ENCODE measurements around the gene SUPT3H. TPM values are rescaled to one million over a fixed set of nuclear protein-coding genes. Genes with fewer than 3 reads are reported as not detected.

The SUPT3H gene
- total RNA-seq, 2 donors from 2014 or later: 2.5 to 4.5 TPM

DNA sequence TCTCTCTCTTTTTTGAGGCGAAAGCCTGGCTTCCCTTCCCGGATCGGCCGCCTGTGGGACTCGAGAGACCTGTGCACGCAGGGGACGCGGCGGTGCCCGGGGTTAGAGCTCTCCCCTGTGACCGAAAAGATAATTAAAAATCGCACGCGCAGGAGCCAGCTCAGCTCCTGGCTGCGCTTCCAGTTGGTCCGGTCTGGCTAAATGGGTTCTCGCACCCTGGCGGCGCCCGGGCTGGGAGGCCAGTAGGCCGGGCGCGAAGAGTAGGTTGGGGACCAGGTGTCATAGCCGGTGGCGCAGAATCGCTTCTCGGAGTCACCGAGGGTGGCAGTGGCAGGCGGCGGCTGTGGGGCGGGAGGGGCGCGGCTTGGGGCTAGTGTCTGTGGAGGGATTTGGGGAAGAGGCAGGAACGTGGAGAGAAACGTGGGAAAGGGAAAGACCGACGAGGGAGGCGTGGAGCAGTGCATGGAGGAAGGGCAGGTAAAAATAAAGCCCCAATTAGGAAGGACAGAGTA lies 41.9 kb upstream of the SUPT3H start:
- Histone ChIP-seq H3K36me3 (no peaks in the 10 kb centered on the region), H3K9me3 (no peaks in the 10 kb centered on the region), H3K4me3 (peak overlapping the region; percentile 18 to 36), H3K27ac (no peak overlapping the region), H3K4me1 (peaks cover 0 to 47% of the 10 kb centered on the region in 2 donors), H3K27me3 (peaks cover 21 to 27% of the 10 kb centered on the region in 2 donors)
- TF ChIP-seq, protein P1, sequence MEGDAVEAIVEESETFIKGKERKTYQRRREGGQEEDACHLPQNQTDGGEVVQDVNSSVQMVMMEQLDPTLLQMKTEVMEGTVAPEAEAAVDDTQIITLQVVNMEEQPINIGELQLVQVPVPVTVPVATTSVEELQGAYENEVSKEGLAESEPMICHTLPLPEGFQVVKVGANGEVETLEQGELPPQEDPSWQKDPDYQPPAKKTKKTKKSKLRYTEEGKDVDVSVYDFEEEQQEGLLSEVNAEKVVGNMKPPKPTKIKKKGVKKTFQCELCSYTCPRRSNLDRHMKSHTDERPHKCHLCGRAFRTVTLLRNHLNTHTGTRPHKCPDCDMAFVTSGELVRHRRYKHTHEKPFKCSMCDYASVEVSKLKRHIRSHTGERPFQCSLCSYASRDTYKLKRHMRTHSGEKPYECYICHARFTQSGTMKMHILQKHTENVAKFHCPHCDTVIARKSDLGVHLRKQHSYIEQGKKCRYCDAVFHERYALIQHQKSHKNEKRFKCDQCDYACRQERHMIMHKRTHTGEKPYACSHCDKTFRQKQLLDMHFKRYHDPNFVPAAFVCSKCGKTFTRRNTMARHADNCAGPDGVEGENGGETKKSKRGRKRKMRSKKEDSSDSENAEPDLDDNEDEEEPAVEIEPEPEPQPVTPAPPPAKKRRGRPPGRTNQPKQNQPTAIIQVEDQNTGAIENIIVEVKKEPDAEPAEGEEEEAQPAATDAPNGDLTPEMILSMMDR (IDR thresholded peaks at IDR 0.05): peak in 1 of 2 donors; percentile 45
- no peak for DNase-seq (ENCODE audit: low spot score)

DNA sequence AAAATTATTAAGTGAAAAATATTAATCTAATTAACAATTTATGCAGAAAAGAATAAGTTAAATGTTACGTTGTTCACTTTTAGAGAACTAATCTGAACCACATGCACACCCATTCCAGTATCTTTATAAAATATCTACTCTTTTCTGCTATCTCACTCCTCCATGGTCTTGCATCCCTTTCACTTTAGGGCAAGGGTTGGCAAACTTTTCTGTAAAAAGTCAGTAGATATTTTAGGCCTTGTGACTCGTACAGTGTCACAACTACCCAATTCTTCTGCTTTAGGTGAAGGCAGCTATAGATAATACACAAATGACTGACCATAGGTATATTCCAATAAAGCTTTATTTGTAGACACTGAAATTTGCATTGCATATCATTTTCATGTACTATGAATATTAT lies 39.7 kb upstream of the SUPT3H start:
- H3K27me3 ChIP-seq: peaks cover 21% of the 10 kb centered on the region in 2 donors
- peaks cover 0 to 30% of the 10 kb centered on the region in 2 donors for H3K4me1 ChIP-seq
- no peak for DNase-seq (ENCODE audit: low spot score)
- TF ChIP-seq, protein P1 (IDR thresholded peaks at IDR 0.05): no peak
- no peak overlapping the region for H3K4me3 ChIP-seq
- H3K9me3 ChIP-seq: no peaks in the 10 kb centered on the region
- H3K27ac ChIP-seq: no peak overlapping the region
- H3K36me3 ChIP-seq: no peaks in the 10 kb centered on the region

DNA sequence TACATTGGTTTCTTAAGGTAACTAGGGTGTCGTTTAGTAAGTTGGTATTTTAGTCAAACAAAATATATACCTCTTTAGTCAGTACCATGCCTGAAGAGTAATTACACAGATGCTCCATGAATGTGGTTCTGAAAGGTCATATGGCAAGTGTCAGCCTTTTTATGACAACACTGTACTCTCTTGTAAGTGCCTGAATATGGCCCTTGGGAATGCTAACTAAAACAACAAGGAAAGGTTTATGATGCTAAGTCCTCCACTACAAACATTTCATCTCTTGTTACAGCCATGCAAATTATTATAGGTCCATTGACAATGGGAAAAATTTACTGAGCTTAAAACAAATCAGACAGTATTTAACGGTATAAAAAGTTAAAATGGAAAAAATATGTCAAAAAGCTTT lies 39.0 kb upstream of the SUPT3H start:
- DNase-seq (ENCODE audit: low spot score): no peak
- Histone ChIP-seq H3K4me1 (peaks cover 0 to 25% of the 10 kb centered on the region in 2 donors), H3K4me3 (no peak overlapping the region), H3K27ac (no peak overlapping the region), H3K36me3 (no peaks in the 10 kb centered on the region), H3K9me3 (no peaks in the 10 kb centered on the region), H3K27me3 (peaks cover 21% of the 10 kb centered on the region in 2 donors)
- TF ChIP-seq, protein P1 (IDR thresholded peaks at IDR 0.05): no peak

DNA sequence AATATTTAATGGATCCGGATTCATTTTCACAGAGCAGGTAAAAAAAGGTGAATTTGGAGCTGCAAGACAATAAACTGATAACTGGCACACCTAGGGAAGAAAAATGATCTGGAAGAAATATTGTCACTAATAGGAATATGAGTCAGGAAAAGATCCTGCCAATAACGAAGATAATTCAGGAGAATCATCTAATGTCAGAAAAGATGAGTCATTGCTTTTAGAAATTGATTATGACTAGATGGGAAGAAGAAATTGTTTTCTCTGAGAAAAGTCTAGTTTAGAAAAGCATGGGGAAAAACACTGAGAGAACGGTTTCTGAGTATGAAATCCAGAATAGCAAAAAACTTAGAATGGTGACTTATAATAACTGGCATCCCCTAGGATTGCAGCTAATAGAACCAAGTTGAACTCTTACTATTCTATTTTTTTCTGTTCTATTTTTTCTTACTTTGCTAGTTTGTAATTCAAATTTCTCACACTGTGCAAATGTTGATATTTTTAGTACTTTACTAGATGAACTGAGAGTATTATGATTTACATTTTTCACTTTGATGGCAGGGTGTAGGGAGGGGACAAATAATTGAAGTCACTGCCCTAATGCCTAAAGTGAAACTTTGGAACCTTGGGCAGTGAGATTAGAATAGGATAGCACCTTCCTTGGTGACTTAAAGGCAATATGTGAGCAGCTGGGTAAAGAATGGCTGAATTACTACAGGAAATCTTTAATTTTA lies 38.2 kb upstream of the SUPT3H start:
- Histone ChIP-seq H3K4me1 (peaks cover 0 to 18% of the 10 kb centered on the region in 2 donors), H3K4me3 (no peak overlapping the region), H3K9me3 (no peaks in the 10 kb centered on the region), H3K27me3 (peaks cover 15 to 16% of the 10 kb centered on the region in 2 donors), H3K27ac (no peak overlapping the region), H3K36me3 (no peaks in the 10 kb centered on the region)
- TF ChIP-seq, protein P1 (IDR thresholded peaks at IDR 0.05): no peak
- DNase-seq (ENCODE audit: low spot score): no peak

DNA sequence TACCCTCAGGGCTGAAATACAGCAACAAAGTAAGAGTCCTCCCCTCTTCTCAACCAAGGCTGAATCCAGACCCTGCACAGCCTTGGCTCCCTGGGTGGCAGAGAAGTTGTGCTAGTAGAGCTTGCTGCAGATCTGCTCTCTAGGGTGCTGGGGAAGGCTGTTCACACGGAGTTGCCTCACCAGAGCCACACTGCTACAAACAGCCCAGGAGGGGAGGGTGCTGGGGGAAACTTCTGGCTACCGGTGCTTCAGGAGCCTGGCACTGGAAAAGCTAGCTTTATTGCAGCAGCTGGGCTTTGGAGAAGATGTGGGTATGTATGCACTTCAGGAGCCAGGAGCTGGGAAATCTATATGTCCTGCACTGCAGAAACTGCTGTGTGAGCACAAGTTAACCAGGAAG lies 37.6 kb upstream of the SUPT3H start:
- no peaks in the 10 kb centered on the region for H3K9me3 ChIP-seq
- no peak overlapping the region for H3K4me3 ChIP-seq
- DNase-seq (ENCODE audit: low spot score): no peak
- TF ChIP-seq, protein P1 (IDR thresholded peaks at IDR 0.05): no peak
- H3K27me3 ChIP-seq: peaks cover 9% of the 10 kb centered on the region in 2 donors
- H3K27ac ChIP-seq: no peak overlapping the region
- H3K4me1 ChIP-seq: peaks cover 0 to 11% of the 10 kb centered on the region in 2 donors
- H3K36me3 ChIP-seq: no peaks in the 10 kb centered on the region

All from right atrium auricular region (tissue), 2 donors.